ENCODE results near the gene TRIP6. TPM values are rescaled to one million over a fixed set of nuclear protein-coding genes. Genes with fewer than 3 reads are reported as not detected.

Gene TRIP6
- total RNA-seq, 1 donor from 2014 or later: 13.1 TPM

DNA sequence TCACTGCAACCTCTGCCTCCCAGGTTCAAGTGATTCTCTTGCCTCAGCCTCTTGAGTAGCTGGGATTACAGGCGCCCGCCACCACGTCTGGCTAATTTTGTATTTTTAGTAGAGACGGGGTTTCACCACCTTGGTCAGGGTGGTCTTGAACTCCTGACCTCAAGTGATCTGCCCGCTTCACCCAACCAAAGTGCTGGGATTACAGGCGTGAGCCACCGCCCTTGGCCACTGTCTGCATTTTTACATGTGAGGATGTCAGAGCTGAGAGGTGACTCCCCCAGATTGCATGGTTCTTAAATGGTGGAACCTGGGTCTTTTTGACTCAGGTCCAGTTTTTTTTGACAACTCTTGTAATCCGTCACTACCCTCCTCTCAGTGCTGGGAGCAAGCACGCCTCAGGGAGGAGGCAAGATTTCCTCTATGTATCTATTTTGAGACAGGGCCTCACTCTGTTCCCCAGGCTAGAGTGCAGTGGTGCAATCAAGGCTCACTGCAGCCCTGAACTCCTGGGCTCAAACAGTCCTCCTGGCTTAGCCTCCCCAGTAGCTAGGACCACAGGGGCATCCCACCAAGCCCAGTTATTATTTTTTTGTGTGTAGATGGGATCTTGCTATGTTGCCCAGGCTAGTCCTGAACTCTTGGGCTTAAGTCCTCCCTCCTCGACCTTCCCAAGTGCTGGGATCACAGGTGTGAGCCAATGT, 6.6 kb downstream of the TRIP6 start:
- peaks cover 18% of the 10 kb centered on the region for H3K27me3 Mint-ChIP-seq (ENCODE audit: unreplicated experiment)
- peaks cover 13% of the 10 kb centered on the region for H3K9me3 Mint-ChIP-seq (ENCODE audit: unreplicated experiment)
- no peaks in the 10 kb centered on the region for H3K36me3 Mint-ChIP-seq (ENCODE audit: unreplicated experiment)
- peak overlapping the region; percentile 99 for H3K4me3 Mint-ChIP-seq (ENCODE audit: unreplicated experiment)
- H3K27ac Mint-ChIP-seq (ENCODE audit: unreplicated experiment): peak overlapping the region; percentile 98
- no peak for TF ChIP-seq CTCF (IDR thresholded peaks at IDR 0.05; ENCODE audit: partially characterized antibody, unreplicated experiment)
- no peak for DNase-seq
- peaks cover 11% of the 10 kb centered on the region for H3K4me1 Mint-ChIP-seq (ENCODE audit: low read depth, unreplicated experiment)

DNA sequence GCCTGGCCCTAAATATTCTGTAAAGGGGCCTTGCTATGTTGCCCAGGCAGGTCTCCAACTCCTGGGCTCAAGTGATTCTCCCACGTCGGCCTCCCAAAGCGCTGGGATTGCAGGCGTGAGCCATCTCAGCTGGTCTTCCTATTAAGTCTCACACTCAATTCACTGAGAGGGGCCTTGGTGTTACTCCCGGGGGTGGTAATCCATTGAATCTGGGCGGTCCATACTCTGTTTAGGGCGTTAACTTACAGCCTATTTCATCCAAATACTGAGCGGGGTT, 7.1 kb downstream of the TRIP6 start:
- Mint-ChIP-seq H3K4me3 (ENCODE audit: unreplicated experiment) (peak overlapping the region; percentile 99), H3K36me3 (ENCODE audit: unreplicated experiment) (no peaks in the 10 kb centered on the region), H3K9me3 (ENCODE audit: unreplicated experiment) (peaks cover 13% of the 10 kb centered on the region), H3K4me1 (ENCODE audit: low read depth, unreplicated experiment) (peaks cover 11% of the 10 kb centered on the region), H3K27me3 (ENCODE audit: unreplicated experiment) (peaks cover 18% of the 10 kb centered on the region), H3K27ac (ENCODE audit: unreplicated experiment) (peak overlapping the region; percentile 98)
- no peak for TF ChIP-seq CTCF (IDR thresholded peaks at IDR 0.05; ENCODE audit: partially characterized antibody, unreplicated experiment)
- no peak for DNase-seq

GRCh38 chr7:100874577-100875355, 7.6 kb downstream of the TRIP6 start, which contains the start of gene SRRT:
TSS of gene SRRT (plus strand) at chr7:100875103. CDS start at chr7:100875591, 488 bp downstream.
- peaks cover 15% of the 10 kb centered on the region for H3K4me1 Mint-ChIP-seq (ENCODE audit: low read depth, unreplicated experiment)
- H3K27ac Mint-ChIP-seq (ENCODE audit: unreplicated experiment): peak within 1 kb of the TSS; percentile 98
- peak; percentile 99 for DNase-seq
- peak; percentile 69 for TF ChIP-seq CTCF (IDR thresholded peaks at IDR 0.05; ENCODE audit: partially characterized antibody, unreplicated experiment)
- H3K9me3 Mint-ChIP-seq (ENCODE audit: unreplicated experiment): peaks cover 16% of the 10 kb centered on the region
- H3K4me3 Mint-ChIP-seq (ENCODE audit: unreplicated experiment): peak within 1 kb of the TSS; percentile 99
- no peaks in the 10 kb centered on the region for H3K36me3 Mint-ChIP-seq (ENCODE audit: unreplicated experiment)
- H3K27me3 Mint-ChIP-seq (ENCODE audit: unreplicated experiment): peaks cover 20% of the 10 kb centered on the region

DNA sequence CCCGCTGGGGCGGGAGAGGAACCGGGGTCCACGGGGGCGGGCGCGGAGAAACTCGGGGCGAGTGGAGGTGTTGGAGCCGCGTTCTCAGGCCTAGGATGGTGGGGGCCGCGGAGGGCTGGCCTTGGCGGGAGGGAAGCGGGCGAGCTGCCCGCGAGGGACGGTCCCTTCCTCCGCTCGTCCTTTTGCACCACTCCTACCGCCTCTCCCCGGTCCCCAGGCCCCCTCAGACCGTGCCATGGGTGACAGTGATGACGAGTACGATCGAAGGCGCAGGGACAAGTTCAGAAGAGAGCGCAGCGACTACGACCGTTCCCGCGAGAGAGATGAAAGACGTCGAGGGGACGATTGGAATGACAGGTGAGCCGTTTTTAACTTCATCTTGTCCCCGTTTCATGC, 8.2 kb downstream of the TRIP6 start:
- peaks cover 17% of the 10 kb centered on the region for H3K9me3 Mint-ChIP-seq (ENCODE audit: unreplicated experiment)
- peaks cover 18% of the 10 kb centered on the region for H3K4me1 Mint-ChIP-seq (ENCODE audit: low read depth, unreplicated experiment)
- H3K4me3 Mint-ChIP-seq (ENCODE audit: unreplicated experiment): peak overlapping the region; percentile 99
- TF ChIP-seq CTCF (IDR thresholded peaks at IDR 0.05; ENCODE audit: partially characterized antibody, unreplicated experiment): no peak
- H3K27ac Mint-ChIP-seq (ENCODE audit: unreplicated experiment): peak overlapping the region; percentile 98
- H3K36me3 Mint-ChIP-seq (ENCODE audit: unreplicated experiment): no peaks in the 10 kb centered on the region
- peaks cover 22% of the 10 kb centered on the region for H3K27me3 Mint-ChIP-seq (ENCODE audit: unreplicated experiment)
- DNase-seq: peak; percentile 62

- no peak for TF ChIP-seq CTCF (IDR thresholded peaks at IDR 0.05; ENCODE audit: partially characterized antibody, unreplicated experiment)
- no peak for DNase-seq
- H3K36me3 Mint-ChIP-seq (ENCODE audit: unreplicated experiment): peaks cover 2% of the 10 kb centered on the region
- peaks cover 20% of the 10 kb centered on the region for H3K9me3 Mint-ChIP-seq (ENCODE audit: unreplicated experiment)
- H3K27me3 Mint-ChIP-seq (ENCODE audit: unreplicated experiment): peaks cover 22% of the 10 kb centered on the region
- no peak overlapping the region for H3K27ac Mint-ChIP-seq (ENCODE audit: unreplicated experiment)
- peaks cover 23% of the 10 kb centered on the region for H3K4me1 Mint-ChIP-seq (ENCODE audit: low read depth, unreplicated experiment)
- peak overlapping the region; percentile 69 for H3K4me3 Mint-ChIP-seq (ENCODE audit: unreplicated experiment)
Observed at GRCh38 chr7:100878013-100878412, 10.8 kb downstream of the TRIP6 start.

All from glutamatergic neuron (in vitro differentiated cells).